H9 (cell line): ENCODE data around the gene PDK2. TPM values are rescaled to one million over a fixed set of nuclear protein-coding genes. Genes with fewer than 3 reads are reported as not detected.

Source experiments
- DNase-seq: peaks from one replicate; pipeline ENCODE4 v3.0.0-alpha.2; 2017
- H2AFZ ChIP-seq: one replicate; pipeline ENCODE4 v1.6.1; 2013; ENCODE audit warnings: mild to moderate bottlenecking, low read length, control low read depth, moderate library complexity
- H2AK5ac ChIP-seq: 2 replicates; pipeline ENCODE4 v1.6.1; 2013; ENCODE audit warnings: low read length, control low read depth, mixed read lengths; ENCODE audit not compliant: insufficient read length
- H2BK120ac ChIP-seq: one replicate; pipeline ENCODE4 v1.6.1; 2013; ENCODE audit warnings: low read depth, mild to moderate bottlenecking, low read length, control low read depth, inconsistent platforms; ENCODE audit not compliant: poor library complexity, severe bottlenecking
- H2BK12ac ChIP-seq: 2 replicates; pipeline ENCODE4 v1.6.1; 2013; ENCODE audit warnings: low read length, control low read depth, mixed read lengths, low read depth; ENCODE audit not compliant: insufficient read length
- H2BK15ac ChIP-seq: 2 replicates; pipeline ENCODE4 v1.6.1; 2013; ENCODE audit warnings: low read depth, low read length, control low read depth
- H2BK20ac ChIP-seq: one replicate; pipeline ENCODE4 v1.6.1; 2013; ENCODE audit warnings: low read depth, mild to moderate bottlenecking, low read length, control low read depth, inconsistent platforms; ENCODE audit not compliant: poor library complexity, severe bottlenecking
- H2BK5ac ChIP-seq: 2 replicates; pipeline ENCODE4 v1.6.1; 2013; ENCODE audit warnings: low read length, control low read depth, mixed read lengths; ENCODE audit not compliant: insufficient read length
- H3K14ac ChIP-seq: 2 replicates; pipeline ENCODE4 v1.6.1; 2013; ENCODE audit warnings: low read length, control low read depth; ENCODE audit not compliant: insufficient read depth
- H3K18ac ChIP-seq: 2 replicates; pipeline ENCODE4 v1.6.1; 2013; ENCODE audit warnings: low read depth, mild to moderate bottlenecking, mixed read lengths, low read length, control low read depth; ENCODE audit not compliant: insufficient read length
- H3K23ac ChIP-seq: 2 replicates; pipeline ENCODE4 v1.6.1; 2013; ENCODE audit warnings: low read length, control low read depth, mixed read lengths, low read depth; ENCODE audit not compliant: insufficient read length
- H3K23me2 ChIP-seq: 2 replicates; pipeline ENCODE4 v1.6.1; 2013; ENCODE audit warnings: low read depth, mild to moderate bottlenecking, mixed read lengths, low read length, control low read depth; ENCODE audit not compliant: insufficient read length, poor library complexity, severe bottlenecking
- H3K27ac ChIP-seq: 2 replicates; pipeline ENCODE4 v1.5.1; 2013; ENCODE audit warnings: low read length, control low read depth, mixed read lengths, low read depth; ENCODE audit not compliant: insufficient read length
- H3K27me3 ChIP-seq: 2 replicates; pipeline ENCODE4 v1.6.1; 2013; ENCODE audit warnings: low read length, control low read depth, inconsistent platforms; ENCODE audit not compliant: insufficient read depth
- H3K4ac ChIP-seq: 2 replicates; pipeline ENCODE4 v1.6.1; 2013; ENCODE audit warnings: low read depth, mild to moderate bottlenecking, control low read depth, inconsistent platforms, low read length, moderate library complexity
- H3K4me1 ChIP-seq: 2 replicates; pipeline ENCODE4 v1.6.1; 2013; ENCODE audit warnings: low read length, control low read depth, inconsistent platforms; ENCODE audit not compliant: insufficient read depth
- H3K4me2 ChIP-seq: 2 replicates; pipeline ENCODE4 v1.6.1; 2013; ENCODE audit warnings: low read length, control low read depth, mixed read lengths; ENCODE audit not compliant: insufficient read length, insufficient read depth
- H3K56ac ChIP-seq: 2 replicates; pipeline ENCODE4 v1.6.1; 2013; ENCODE audit warnings: low read depth, mild to moderate bottlenecking, mixed read lengths, low read length, control low read depth; ENCODE audit not compliant: insufficient read length
- H3K79me1 ChIP-seq: 2 replicates; pipeline ENCODE4 v1.6.1; 2013; ENCODE audit warnings: low read depth, mild to moderate bottlenecking, moderate library complexity, low read length, control low read depth, inconsistent platforms; ENCODE audit not compliant: insufficient read depth, poor library complexity, severe bottlenecking
- H3K79me2 ChIP-seq: 2 replicates; pipeline ENCODE4 v1.6.1; 2013; ENCODE audit warnings: low read length, control low read depth, inconsistent platforms; ENCODE audit not compliant: insufficient read depth
- H3K9ac ChIP-seq: 2 replicates; pipeline ENCODE4 v1.6.1; 2013; ENCODE audit warnings: low read length, control low read depth, mixed read lengths; ENCODE audit not compliant: insufficient read length; ENCODE audit errors: extremely low read depth
- H3K9me3 ChIP-seq: one replicate; pipeline ENCODE4 v1.6.1; 2013; ENCODE audit warnings: low read depth, low read length, inconsistent platforms; ENCODE audit not compliant: control insufficient read depth
- H3T11ph ChIP-seq: one replicate; pipeline ENCODE4 v1.6.1; 2013; ENCODE audit warnings: mild to moderate bottlenecking, low read length, control low read depth, inconsistent platforms
- H4K20me1 ChIP-seq: one replicate; pipeline ENCODE4 v1.6.1; 2013; ENCODE audit not compliant: control insufficient read depth, insufficient read length, insufficient read depth
- H4K5ac ChIP-seq: 2 replicates; pipeline ENCODE4 v1.6.1; 2013; ENCODE audit warnings: low read depth, mild to moderate bottlenecking, mixed read lengths, low read length, control low read depth; ENCODE audit not compliant: insufficient read length
- H4K8ac ChIP-seq: replicated peaks from 2 replicates; pipeline ENCODE4 v1.6.1; 2013; ENCODE audit warnings: low read length, control low read depth, mixed read lengths, low read depth; ENCODE audit not compliant: insufficient read length
- H4K91ac ChIP-seq: 2 replicates; pipeline ENCODE4 v1.6.1; 2013; ENCODE audit warnings: low read depth, mild to moderate bottlenecking, moderate library complexity, mixed read lengths, low read length, control low read depth; ENCODE audit not compliant: insufficient read length
- H3K27ac Mint-ChIP-seq, 3 experiments: 2 replicates in 2 of 3; 3 replicates in 1 of 3; pipeline ENCODE4 v1.8.0; 2020 to 2021; ENCODE audit warnings: mixed read lengths in 3 of 3, mild to moderate bottlenecking in 1 of 3, moderate library complexity in 1 of 3
- H3K27me3 Mint-ChIP-seq: 2 replicates; pipeline ENCODE4 v1.8.0; 2021; ENCODE audit warnings: low read depth, mild to moderate bottlenecking, moderate library complexity, mixed read lengths
- H3K36me3 Mint-ChIP-seq, 3 experiments: 2 replicates in 2 of 3; 3 replicates in 1 of 3; pipeline ENCODE4 v1.8.0; 2020 to 2021; ENCODE audit warnings: low read depth in 3 of 3, mixed read lengths in 3 of 3; ENCODE audit not compliant: insufficient read depth in 1 of 3
- H3K4me1 Mint-ChIP-seq, 2 experiments: 2 replicates each; pipeline ENCODE4 v1.8.0; 2020; ENCODE audit warnings: mixed read lengths in 2 of 2
- H3K4me3 Mint-ChIP-seq, 2 experiments: 2 replicates in 1 of 2; 3 replicates in 1 of 2; pipeline ENCODE4 v1.8.0; 2020 to 2021; ENCODE audit warnings: mild to moderate bottlenecking in 2 of 2, mixed read lengths in 2 of 2, moderate library complexity in 1 of 2
- H3K9me3 Mint-ChIP-seq, 2 experiments: 2 replicates in 1 of 2; 3 replicates in 1 of 2; pipeline ENCODE4 v1.8.0; 2020; ENCODE audit warnings: mild to moderate bottlenecking in 2 of 2, mixed read lengths in 2 of 2, moderate library complexity in 1 of 2
- CTCF ChIP-seq: fragments of 200-600 bp; sonication (generic); conservative IDR thresholded peaks from 3 replicates; pipeline ENCODE4 v1.8.0; 2021; ENCODE audit warnings: antibody characterized with exemption, mild to moderate bottlenecking
- WGBS: extraction: QIAGEN DNeasy Blood & Tissue Kit; methylation state at CpG from one replicate; pipeline ENCODE4 v1.1.7; 2013; ENCODE audit warnings: missing lambda C conversion rate, low lambda C conversion rate, mixed read lengths; ENCODE audit not compliant: insufficient read length; ENCODE audit errors: extremely low coverage; 5-methylcytosine and 5-hydroxymethylcytosine counted together
- total RNA-seq: library from RNA; stranded (reverse); gene quantifications from 2 replicates; pipeline ENCODE4 v1.2.1, GENCODE V29; 2021

Gene PDK2
- total RNA-seq, 1 experiment from 2014 or later: 19.9 TPM

- Histone ChIP-seq H2BK15ac (no peak overlapping the region), H2BK120ac (no peak overlapping the region), H4K91ac (no peak overlapping the region), H3K9ac (no peak overlapping the region), H3K4me1 (peaks cover 13% of the 10 kb centered on the region), H3K4ac (no peak overlapping the region), H3K56ac (no peak overlapping the region), H2BK12ac (no peak overlapping the region), H2AK5ac (no peak overlapping the region), H2AFZ (no peak overlapping the region), H3K79me1 (no peaks in the 10 kb centered on the region), H3T11ph (no peak overlapping the region), H3K79me2 (no peaks in the 10 kb centered on the region), H4K8ac (no peak overlapping the region), H3K18ac (no peak overlapping the region), H3K27ac (no peak overlapping the region), H2BK5ac (no peak overlapping the region), H3K14ac (no peak overlapping the region), H3K23me2 (peaks cover 5% of the 10 kb centered on the region), H3K4me2 (no peak overlapping the region), H4K5ac (no peak overlapping the region), H2BK20ac (no peak overlapping the region), H3K23ac (no peak overlapping the region), H4K20me1 (no peaks in the 10 kb centered on the region), H3K27me3 (no peaks in the 10 kb centered on the region), H3K9me3 (no peaks in the 10 kb centered on the region)
- no peak for TF ChIP-seq CTCF
- Mint-ChIP-seq H3K4me1 (peaks cover 64 to 65% of the 10 kb centered on the region in 2 experiments), H3K4me3 (no peak overlapping the region), H3K9me3 (no peaks in the 10 kb centered on the region), H3K27me3 (peaks cover 6% of the 10 kb centered on the region), H3K27ac (no peak overlapping the region), H3K36me3 (no peaks in the 10 kb centered on the region; a peak in 1 of 7 replicates)
- no peak for DNase-seq
- no CpG with 5 or more reads among the region's 12 CpGs for WGBS
These were observed 44.6 kb upstream of the PDK2 start for GRCh38 chr17:50050431-50051032.
